SU-DHL-6 (cell line): ENCODE data around the gene MRM2.

ENCODE experiments used
- EZH2phosphoT487 ChIP-seq: fragments of 200-600 bp; sonication (generic), shearing (Covaris generic); conservative IDR thresholded peaks from 2 replicates; pipeline ENCODE4 v1.6.1; 2018; ENCODE audit warnings: mild to moderate bottlenecking, antibody characterized with exemption, low read length, moderate library complexity, mixed read lengths
- TF ChIP-seq, protein P1 (sequence below): fragments of 200-600 bp; sonication (generic); IDR thresholded peaks from one replicate; pipeline ENCODE4 v1.5.1; 2017; ENCODE audit warnings: antibody characterized with exemption, mild to moderate bottlenecking, low read length, moderate library complexity; ENCODE audit not compliant: insufficient read depth, poor library complexity, severe bottlenecking

- TF ChIP-seq, protein P1, sequence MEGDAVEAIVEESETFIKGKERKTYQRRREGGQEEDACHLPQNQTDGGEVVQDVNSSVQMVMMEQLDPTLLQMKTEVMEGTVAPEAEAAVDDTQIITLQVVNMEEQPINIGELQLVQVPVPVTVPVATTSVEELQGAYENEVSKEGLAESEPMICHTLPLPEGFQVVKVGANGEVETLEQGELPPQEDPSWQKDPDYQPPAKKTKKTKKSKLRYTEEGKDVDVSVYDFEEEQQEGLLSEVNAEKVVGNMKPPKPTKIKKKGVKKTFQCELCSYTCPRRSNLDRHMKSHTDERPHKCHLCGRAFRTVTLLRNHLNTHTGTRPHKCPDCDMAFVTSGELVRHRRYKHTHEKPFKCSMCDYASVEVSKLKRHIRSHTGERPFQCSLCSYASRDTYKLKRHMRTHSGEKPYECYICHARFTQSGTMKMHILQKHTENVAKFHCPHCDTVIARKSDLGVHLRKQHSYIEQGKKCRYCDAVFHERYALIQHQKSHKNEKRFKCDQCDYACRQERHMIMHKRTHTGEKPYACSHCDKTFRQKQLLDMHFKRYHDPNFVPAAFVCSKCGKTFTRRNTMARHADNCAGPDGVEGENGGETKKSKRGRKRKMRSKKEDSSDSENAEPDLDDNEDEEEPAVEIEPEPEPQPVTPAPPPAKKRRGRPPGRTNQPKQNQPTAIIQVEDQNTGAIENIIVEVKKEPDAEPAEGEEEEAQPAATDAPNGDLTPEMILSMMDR = no peak
- TF ChIP-seq EZH2phosphoT487 = no peak
Observed at GRCh38 chr7:2232766-2233520, 9.1 kb downstream of the MRM2 start, which contains the start of gene MAD1L1.
